Adrenal gland (tissue), 12 donors: ENCODE results near the gene LHPP. TPM values are rescaled to one million over a fixed set of nuclear protein-coding genes. Genes with fewer than 3 reads are reported as not detected.

Source experiments
- DNase-seq, 7 donors: peaks; one replicate each; pipeline ENCODE4 v3.0.0-alpha.2; 2019 to 2020
- H3K27ac ChIP-seq, 5 donors: fragments of 200-600 bp; sonication (generic) in 4 of 5; 1 replicate in 3 of 5; 2 replicates in 2 of 5; pipeline versions ENCODE4 v1.5.1 to v1.8.0; 2016 to 2020; ENCODE audit warnings: mild to moderate bottlenecking in 1 of 5
- H3K27me3 ChIP-seq: fragments of 200-600 bp; 2 replicates; pipeline ENCODE4 v1.8.0; 2021
- H3K36me3 ChIP-seq, 2 donors: fragments of 200-600 bp; replicated peaks in 1 of 2; 1 replicate in 1 of 2; 2 replicates in 1 of 2; pipeline versions ENCODE4 v1.5.1 to v1.8.0; 2018 to 2022
- H3K4me1 ChIP-seq, 2 donors: fragments of 200-600 bp; replicated peaks in 1 of 2; 1 replicate in 1 of 2; 2 replicates in 1 of 2; pipeline versions ENCODE4 v1.5.1 to v1.8.0; 2018 to 2021
- H3K4me3 ChIP-seq, 4 donors: fragments of 200-600 bp; sonication (generic) in 3 of 4; one replicate each; pipeline ENCODE4 v1.5.1; 2016 to 2018
- H3K9me3 ChIP-seq, 3 donors: fragments of 200-600 bp; sonication (generic) in 1 of 3; replicated peaks in 1 of 3; 1 replicate in 2 of 3; 2 replicates in 1 of 3; pipeline versions ENCODE4 v1.5.1 to v1.8.0; 2016 to 2021
- POLR2A ChIP-seq, 2 donors: fragments of 450-650 bp; IDR thresholded peaks; one replicate each; pipeline ENCODE4 v1.6.1; 2017; ENCODE audit warnings: antibody characterized with exemption in 2 of 2, mild to moderate bottlenecking in 2 of 2, moderate library complexity in 1 of 2
- WGBS, 4 donors: extraction: QIAGEN DNeasy Blood & Tissue Kit in 2 of 4; methylation state at CpG; one replicate each; pipeline versions ENCODE4 v1.1.5 to v1.1.7; 2013 to 2017; 5-methylcytosine and 5-hydroxymethylcytosine counted together
- intact Hi-C, 2 donors: fragments of 100-400 bp; cut with DNase I; formaldehyde crosslinking; loops; one replicate each; pipeline versions ENCODE4 v1.14.1 to v1.15.0; 2022 to 2023
- polyA plus RNA-seq, 3 donors: library from polyadenylated mRNA; stranded (reverse); fragments of 200-250 nt in 2 of 3; fragments of 350-450 nt in 1 of 3; fragmentation: Illumina TruSeq in 1 of 3; extraction: RNeasy Lipid Tissue Mini Kit (QIAGEN cat#74804) in 1 of 3; gene quantifications; one replicate each; pipeline ENCODE4 v1.2.3, GENCODE V29; 2013 to 2014
- total RNA-seq, 9 donors: library from RNA; depleted of rRNA in 4 of 9; stranded (reverse); fragments of >200 nt in 4 of 9; fragments of 120-200 nt in 1 of 9; fragmentation: NEBNext Ultra II Directional in 1 of 9; extraction: Animal tissue kit (Norgen Biotek cat#: 25700) in 1 of 9; gene quantifications; one replicate each; pipeline versions ENCODE4 v1.1.0 to v1.2.4, GENCODE V29; 2013 to 2023
- TF ChIP-seq, protein P1 (sequence below), 6 experiments: fragments of 450-650 bp in 4 of 6; fragments of 200-600 bp in 2 of 6; sonication (generic) in 1 of 6; IDR thresholded peaks; 1 replicate in 5 of 6; 2 replicates in 1 of 6; pipeline versions ENCODE4 v1.5.1 to v1.8.0; 2016 to 2021; ENCODE audit warnings: antibody characterized with exemption in 6 of 6, mild to moderate bottlenecking in 2 of 6, moderate library complexity in 1 of 6
- donor health status: healthy with polysubstance abuse.
- donor health status: Bipolar disorder and iron deficiency.
- donor health status: DM: yes; HTN: yes; CAD: no.
- donor health status: DM: no; HTN: no; CAD: no.
- donor health status: DM: no; HTN: no; CAD: no.
- donor health status: DM: yes; HTN: yes; CAD: no.

The LHPP gene
- total and polyA plus RNA-seq, 12 donors, result 10.5 to 70.1 (median 43.4) TPM

DNA sequence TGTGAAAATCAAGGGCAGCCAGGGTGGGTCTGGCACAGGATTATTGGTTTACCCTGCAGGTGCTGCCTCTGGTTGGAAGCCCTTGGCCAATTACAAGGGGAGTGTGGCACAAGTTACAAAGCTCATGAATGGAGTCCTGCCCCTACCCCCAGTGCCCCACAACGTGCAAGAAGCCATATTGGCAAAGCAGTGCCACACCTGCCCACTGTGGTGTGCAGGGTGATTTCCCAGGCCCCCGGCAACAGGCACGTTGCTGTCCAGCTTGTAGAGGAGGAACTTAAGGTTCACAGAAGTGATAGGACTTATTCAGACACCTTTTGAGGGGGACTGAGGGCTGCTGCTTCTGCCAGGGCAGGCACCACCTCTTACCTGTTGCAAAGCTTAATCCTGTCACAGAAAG lies 11.4 kb downstream of the LHPP start:
- Histone ChIP-seq H3K27ac (no peak overlapping the region), H3K36me3 (no peaks in the 10 kb centered on the region), H3K4me1 (peaks cover 0 to under 1% of the 10 kb centered on the region in 2 donors), H3K9me3 (no peaks in the 10 kb centered on the region), H3K27me3 (no peaks in the 10 kb centered on the region), H3K4me3 (no peak overlapping the region)
- intact Hi-C loops, result no loop called here
- TF ChIP-seq, protein P1, sequence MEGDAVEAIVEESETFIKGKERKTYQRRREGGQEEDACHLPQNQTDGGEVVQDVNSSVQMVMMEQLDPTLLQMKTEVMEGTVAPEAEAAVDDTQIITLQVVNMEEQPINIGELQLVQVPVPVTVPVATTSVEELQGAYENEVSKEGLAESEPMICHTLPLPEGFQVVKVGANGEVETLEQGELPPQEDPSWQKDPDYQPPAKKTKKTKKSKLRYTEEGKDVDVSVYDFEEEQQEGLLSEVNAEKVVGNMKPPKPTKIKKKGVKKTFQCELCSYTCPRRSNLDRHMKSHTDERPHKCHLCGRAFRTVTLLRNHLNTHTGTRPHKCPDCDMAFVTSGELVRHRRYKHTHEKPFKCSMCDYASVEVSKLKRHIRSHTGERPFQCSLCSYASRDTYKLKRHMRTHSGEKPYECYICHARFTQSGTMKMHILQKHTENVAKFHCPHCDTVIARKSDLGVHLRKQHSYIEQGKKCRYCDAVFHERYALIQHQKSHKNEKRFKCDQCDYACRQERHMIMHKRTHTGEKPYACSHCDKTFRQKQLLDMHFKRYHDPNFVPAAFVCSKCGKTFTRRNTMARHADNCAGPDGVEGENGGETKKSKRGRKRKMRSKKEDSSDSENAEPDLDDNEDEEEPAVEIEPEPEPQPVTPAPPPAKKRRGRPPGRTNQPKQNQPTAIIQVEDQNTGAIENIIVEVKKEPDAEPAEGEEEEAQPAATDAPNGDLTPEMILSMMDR (IDR thresholded peaks at IDR 0.05), result no peak
- no peak for TF ChIP-seq POLR2A (IDR thresholded peaks at IDR 0.05)
- DNase-seq, result no peak
- WGBS, 4 donors, result 68 to 84% (median 81%) methylated on average over 3 of the region's 3 CpGs; no CpG with 5 or more reads in 1 of the 4 donors

DNA sequence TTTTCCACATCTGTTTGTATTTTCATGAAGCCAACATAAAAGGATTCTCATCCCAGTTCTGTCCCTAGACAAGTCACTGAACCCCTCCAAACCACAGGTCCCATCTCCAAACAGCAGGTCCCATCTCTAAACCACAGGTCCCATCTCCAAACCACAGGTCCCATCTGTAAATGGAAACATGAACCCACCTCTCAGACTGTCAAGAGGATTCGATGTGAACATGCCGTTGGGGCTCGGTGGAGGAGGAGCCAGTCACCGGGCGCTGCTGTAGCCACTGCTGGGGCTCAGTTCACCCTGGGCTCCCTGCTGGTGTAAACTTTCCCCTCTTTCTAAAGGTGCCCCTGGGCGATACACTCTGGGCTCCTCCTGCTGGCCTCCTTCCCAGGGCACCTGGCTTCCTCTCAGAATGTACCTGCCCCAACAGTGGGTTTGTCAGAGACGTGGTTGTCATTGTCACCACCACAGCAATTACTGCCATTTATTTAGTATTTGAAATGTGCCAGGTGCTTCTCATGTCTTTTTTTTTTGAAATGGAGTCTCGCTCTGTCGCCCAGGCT lies 13.0 kb downstream of the LHPP start:
- intact Hi-C loops, result no loop called here
- H3K9me3 ChIP-seq, result no peaks in the 10 kb centered on the region
- no peak for TF ChIP-seq POLR2A (IDR thresholded peaks at IDR 0.05)
- TF ChIP-seq, protein P1 (IDR thresholded peaks at IDR 0.05), result no peak
- H3K27ac ChIP-seq, result no peak overlapping the region
- H3K4me3 ChIP-seq, result no peak overlapping the region
- H3K4me1 ChIP-seq, result no peaks in the 10 kb centered on the region
- 85 to 87% (median 86%) methylated on average over 8 to 9 of the region's 9 CpGs for WGBS, 4 donors
- DNase-seq, result no peak
- no peaks in the 10 kb centered on the region for H3K36me3 ChIP-seq
- H3K27me3 ChIP-seq, result no peaks in the 10 kb centered on the region

DNA sequence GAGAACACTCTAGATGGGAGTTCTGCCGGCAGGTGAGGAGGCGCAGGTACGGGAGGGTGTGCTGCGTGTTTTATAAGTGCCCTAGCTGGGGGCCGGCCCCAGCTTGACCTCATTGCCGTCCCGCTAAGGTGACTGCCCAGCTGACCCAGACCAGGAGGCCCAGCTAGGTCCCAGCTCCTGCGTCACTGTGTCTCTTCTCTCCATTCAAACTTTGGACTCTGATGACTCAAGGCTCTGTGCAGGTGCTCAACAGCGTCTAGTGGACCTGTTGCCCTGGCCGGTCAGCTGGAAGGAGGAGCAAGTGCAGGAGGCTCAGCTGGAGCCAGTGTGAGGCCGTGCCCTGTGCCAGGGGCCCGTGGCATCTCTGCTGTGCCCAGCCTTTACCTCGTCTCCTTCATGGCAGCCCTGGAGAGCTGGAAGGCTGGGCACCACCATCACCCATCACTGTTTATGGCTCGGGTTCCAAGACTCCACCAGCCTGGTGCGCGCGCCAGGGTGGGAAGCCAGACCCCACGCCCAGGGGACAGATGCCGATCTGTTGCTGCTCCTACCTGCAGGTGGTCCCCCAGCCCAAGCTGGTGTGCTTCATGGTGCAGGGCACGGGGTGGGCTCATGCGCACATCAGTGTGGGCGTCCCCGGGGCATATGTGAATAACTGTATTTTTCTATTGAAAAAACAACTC lies 14.6 kb downstream of the LHPP start:
- TF ChIP-seq POLR2A (IDR thresholded peaks at IDR 0.05), result no peak
- TF ChIP-seq, protein P1 (IDR thresholded peaks at IDR 0.05), result no peak
- H3K9me3 ChIP-seq, result no peaks in the 10 kb centered on the region
- no peaks in the 10 kb centered on the region for H3K27me3 ChIP-seq
- no peak overlapping the region for H3K4me3 ChIP-seq
- intact Hi-C loops, result no loop called here
- H3K36me3 ChIP-seq, result no peaks in the 10 kb centered on the region
- WGBS, 4 donors, result 94 to 96% (median 95%) methylated on average over 12 to 23 of the region's 23 CpGs
- H3K4me1 ChIP-seq, result no peaks in the 10 kb centered on the region
- no peak for DNase-seq
- H3K27ac ChIP-seq, result no peak overlapping the region

DNA sequence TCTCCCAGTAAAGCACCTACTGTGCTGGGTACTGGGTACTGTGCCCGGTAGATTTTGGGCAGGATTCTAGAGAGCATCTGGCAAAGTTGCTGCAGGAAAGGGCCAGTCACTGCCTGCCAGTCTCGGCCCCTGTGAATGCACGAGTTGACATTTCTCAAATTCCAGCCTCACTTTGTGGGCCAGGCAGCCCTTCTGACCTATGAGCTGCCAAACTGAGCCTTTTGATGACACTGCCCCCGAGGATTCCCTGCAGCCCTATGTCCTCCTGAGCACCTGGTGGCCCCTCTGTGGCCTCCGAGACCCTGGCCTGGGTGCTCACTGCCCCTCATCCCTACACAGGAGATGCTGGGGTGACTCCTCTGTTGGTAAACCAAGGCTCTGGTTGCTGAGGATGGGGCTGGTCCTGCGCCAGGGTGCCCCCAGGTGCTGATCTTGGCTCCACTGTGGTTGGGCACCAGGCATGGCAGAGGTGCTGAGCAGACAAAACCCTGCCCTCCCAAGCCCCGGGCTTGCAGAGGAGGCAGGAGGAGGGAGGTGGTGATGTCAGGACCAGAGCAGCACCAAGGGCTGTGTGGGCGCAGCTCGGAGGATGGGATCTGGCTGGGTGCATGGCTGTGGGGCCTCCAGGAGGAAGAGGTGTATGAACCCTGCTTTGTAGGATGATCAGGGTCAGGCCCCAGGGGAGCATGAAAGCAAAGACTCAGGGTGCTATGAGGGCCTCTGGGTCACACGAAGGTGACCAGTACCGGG lies 16.2 kb downstream of the LHPP start:
- Histone ChIP-seq H3K9me3 (no peaks in the 10 kb centered on the region), H3K4me3 (no peak overlapping the region), H3K36me3 (no peaks in the 10 kb centered on the region), H3K27me3 (no peaks in the 10 kb centered on the region), H3K4me1 (no peaks in the 10 kb centered on the region), H3K27ac (no peak overlapping the region)
- TF ChIP-seq POLR2A (IDR thresholded peaks at IDR 0.05), result no peak
- TF ChIP-seq, protein P1 (IDR thresholded peaks at IDR 0.05), result no peak
- intact Hi-C loops, result no loop called here
- 73 to 84% (median 77%) methylated on average over 5 to 11 of the region's 11 CpGs for WGBS, 4 donors
- DNase-seq, result no peak
